HL-60/S4 treated with phorbol 12-myristate 13-acetate at 8.2 ng/mL for 4 days and 3 days (cell line): Measurements from ENCODE around the gene PSMB7.

Experiments used
- in situ Hi-C: fragments of 300-500 bp; cut with MboI; formaldehyde crosslinking; loops from 2 replicates; pipeline ENCODE4 v1.15.0; 2022; ENCODE audit warnings: low sequenced_read_pairs

The PSMB7 gene

GRCh38 chr9:124346347-124347163 lies 68.7 kb downstream of the PSMB7 start:
- in situ Hi-C loops: no loop called here

GRCh38 chr9:124345751-124346281 lies 69.4 kb downstream of the PSMB7 start:
- in situ Hi-C loops: no loop called here

- in situ Hi-C loops: no loop called here
Measured at GRCh38 chr9:124345063-124345462, 70.2 kb downstream of the PSMB7 start.

GRCh38 chr9:124344291-124345050 lies 70.8 kb downstream of the PSMB7 start:
- in situ Hi-C loops: no loop called here

GRCh38 chr9:124343533-124344290 lies 71.5 kb downstream of the PSMB7 start:
- in situ Hi-C loops: no loop called here

- in situ Hi-C loops: no loop called here
Measured at GRCh38 chr9:124342776-124343485, 72.3 kb downstream of the PSMB7 start.

GRCh38 chr9:124342402-124342775 lies 72.9 kb downstream of the PSMB7 start:
- in situ Hi-C loops: no loop called here

GRCh38 chr9:124341455-124342170 lies 73.6 kb downstream of the PSMB7 start:
- in situ Hi-C loops: no loop called here

GRCh38 chr9:124340219-124341069 lies 74.8 kb downstream of the PSMB7 start:
- in situ Hi-C loops: no loop called here

- in situ Hi-C loops: no loop called here
Measured at GRCh38 chr9:124339603-124340146, 75.6 kb downstream of the PSMB7 start.

GRCh38 chr9:124337562-124337961 lies 77.7 kb downstream of the PSMB7 start:
- in situ Hi-C loops: no loop called here

- in situ Hi-C loops: no loop called here
Measured at GRCh38 chr9:124335320-124335707, 79.9 kb downstream of the PSMB7 start.

- in situ Hi-C loops: no loop called here
Measured at GRCh38 chr9:124334568-124335319, 80.5 kb downstream of the PSMB7 start.

GRCh38 chr9:124333203-124333579 lies 82.1 kb downstream of the PSMB7 start:
- in situ Hi-C loops: no loop called here

GRCh38 chr9:124332361-124333202 lies 82.7 kb downstream of the PSMB7 start:
- in situ Hi-C loops: no loop called here

GRCh38 chr9:124331580-124331979 lies 83.7 kb downstream of the PSMB7 start:
- in situ Hi-C loops: no loop called here

GRCh38 chr9:124330011-124330697 lies 85.1 kb downstream of the PSMB7 start:
- in situ Hi-C loops: no loop called here
